Activated naive CD8-positive, alpha-beta T cell (primary cell): ENCODE data around the gene CAP1.

ENCODE experiments used
- H3K27ac Mint-ChIP-seq: one replicate; pipeline ENCODE4 v1.8.0; 2021; ENCODE audit warnings: mixed read lengths
- H3K27me3 Mint-ChIP-seq: one replicate; pipeline ENCODE4 v1.8.0; 2021; ENCODE audit warnings: mixed read lengths
- H3K36me3 Mint-ChIP-seq: one replicate; pipeline ENCODE4 v1.8.0; 2021; ENCODE audit warnings: mixed read lengths
- H3K4me1 Mint-ChIP-seq: one replicate; pipeline ENCODE4 v1.8.0; 2021; ENCODE audit warnings: low read depth, mixed read lengths
- H3K4me3 Mint-ChIP-seq: one replicate; pipeline ENCODE4 v1.8.0; 2021; ENCODE audit warnings: mild to moderate bottlenecking, mixed read lengths
- H3K9me3 Mint-ChIP-seq: one replicate; pipeline ENCODE4 v1.8.0; 2021; ENCODE audit warnings: low read depth, mixed read lengths

CAP1 gene

DNA sequence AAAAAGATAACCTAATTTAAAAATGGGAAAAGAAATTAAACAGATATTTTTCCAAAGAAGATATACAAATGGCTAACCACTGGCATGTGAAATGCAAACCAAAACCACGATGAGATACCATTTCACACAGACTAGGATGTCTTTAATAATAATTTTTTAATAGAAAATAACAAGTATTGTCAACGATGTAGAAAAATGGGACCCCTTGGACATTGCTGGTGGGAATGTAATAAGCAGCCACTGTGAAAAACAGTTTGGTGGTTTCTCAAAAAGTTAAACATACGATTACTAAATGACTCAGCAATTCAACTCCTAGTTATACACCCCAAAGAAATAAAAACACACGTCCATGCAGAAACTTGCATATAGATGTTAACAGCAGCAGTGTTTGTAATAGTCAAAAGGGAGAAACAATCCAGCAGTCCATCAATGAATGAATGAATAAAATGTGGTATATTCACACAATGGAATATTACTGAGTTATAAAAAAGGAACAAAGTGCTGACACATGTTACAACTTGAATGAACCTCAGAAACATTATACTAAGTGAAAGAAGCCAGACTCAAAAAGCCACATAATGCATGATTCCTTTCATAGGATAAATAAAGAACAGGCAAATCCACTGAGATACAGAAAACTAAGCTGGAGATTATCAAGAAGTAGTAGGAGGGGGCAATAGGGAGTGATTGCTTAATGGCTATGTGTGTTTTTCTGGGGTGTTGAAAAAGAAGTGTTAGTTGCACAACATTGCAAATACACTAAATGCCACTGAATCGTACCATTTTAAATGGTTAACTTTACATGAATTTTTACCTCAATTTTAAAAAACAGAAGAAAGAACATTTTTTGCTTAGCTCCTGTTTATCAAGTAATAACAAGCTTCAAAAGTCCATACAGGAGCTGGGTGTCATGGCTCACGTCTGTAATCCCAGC is 52.4 kb downstream of the CAP1 start:
- Mint-ChIP-seq H3K9me3 (no peaks in the 10 kb centered on the region), H3K27me3 (no peaks in the 10 kb centered on the region), H3K27ac (no peak overlapping the region), H3K4me3 (no peak overlapping the region), H3K36me3 (peaks cover 4% of the 10 kb centered on the region), H3K4me1 (peaks cover 39% of the 10 kb centered on the region)

DNA sequence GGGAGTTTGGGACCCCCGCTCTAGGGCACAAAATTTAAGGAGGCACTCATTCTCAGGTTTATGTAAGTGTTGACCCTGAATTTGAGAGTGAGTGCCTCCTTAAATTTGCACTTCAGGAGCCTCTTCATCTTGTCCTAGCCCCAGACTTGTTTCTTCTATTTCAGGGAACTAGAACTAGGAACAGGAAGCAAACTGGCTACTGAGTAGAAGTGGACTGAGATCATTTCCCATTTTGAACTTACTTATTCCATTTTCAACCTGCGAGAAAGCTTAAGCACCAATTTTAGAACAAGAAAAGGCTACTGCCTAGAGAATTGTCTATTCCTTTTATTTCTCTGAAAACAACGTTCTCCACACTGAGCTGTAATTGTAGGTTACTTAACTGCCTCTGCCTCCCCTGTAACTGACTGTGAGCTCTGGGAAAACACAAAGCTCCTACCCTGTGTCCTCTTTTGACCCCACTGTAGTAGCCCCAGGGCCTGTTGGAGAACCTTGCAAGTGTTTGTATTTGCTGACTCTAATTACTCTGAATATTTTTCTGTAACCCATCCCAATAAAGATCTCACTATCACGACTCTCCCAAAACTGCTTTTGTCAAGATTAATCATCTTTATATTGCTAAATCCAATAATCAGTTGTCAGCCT is 54.1 kb downstream of the CAP1 start:
- Mint-ChIP-seq H3K4me1 (peaks cover 39% of the 10 kb centered on the region), H3K27ac (no peak overlapping the region), H3K27me3 (no peaks in the 10 kb centered on the region), H3K4me3 (no peak overlapping the region), H3K9me3 (no peaks in the 10 kb centered on the region), H3K36me3 (peaks cover 4% of the 10 kb centered on the region)

DNA sequence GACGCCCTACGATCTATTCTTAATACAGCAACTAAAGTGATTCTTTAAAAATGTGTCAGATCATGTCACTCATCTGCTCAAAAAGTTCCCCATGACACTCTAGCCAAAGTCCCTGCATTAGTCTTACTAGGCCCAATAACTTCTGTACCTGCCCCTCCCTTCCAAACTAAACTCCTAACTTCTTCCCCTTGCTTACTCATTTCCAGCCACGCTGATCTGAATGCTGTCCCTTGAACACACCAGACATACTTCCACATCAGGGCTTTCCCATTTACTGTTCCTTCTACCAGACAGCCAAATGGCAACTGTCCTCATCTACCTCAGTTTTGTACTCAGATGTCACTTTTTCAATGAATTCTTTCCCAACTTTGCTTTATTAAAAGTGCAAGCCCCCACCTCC is 55.3 kb downstream of the CAP1 start:
- H3K27me3 Mint-ChIP-seq, result no peaks in the 10 kb centered on the region
- no peaks in the 10 kb centered on the region for H3K9me3 Mint-ChIP-seq
- H3K4me1 Mint-ChIP-seq, result peaks cover 39% of the 10 kb centered on the region
- H3K4me3 Mint-ChIP-seq, result peak overlapping the region; percentile 96
- H3K27ac Mint-ChIP-seq, result peak overlapping the region; percentile 12
- H3K36me3 Mint-ChIP-seq, result peaks cover 4% of the 10 kb centered on the region

DNA sequence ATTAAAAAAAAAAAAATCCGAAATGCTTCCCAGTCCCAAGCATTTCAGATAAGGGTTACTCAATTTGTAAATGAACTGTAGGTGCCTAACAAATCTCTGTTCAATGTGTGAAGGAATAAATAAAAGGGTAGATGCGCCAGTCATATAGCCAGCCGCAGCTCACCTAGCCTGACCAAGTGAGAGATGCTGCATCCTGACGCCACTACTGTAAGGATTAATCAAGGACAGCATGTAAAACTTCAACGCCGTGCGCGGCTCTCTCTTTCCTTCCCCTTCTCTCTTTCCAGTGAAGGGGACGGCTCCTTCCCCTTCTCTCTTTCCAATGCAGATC is 56.1 kb downstream of the CAP1 start:
- no peaks in the 10 kb centered on the region for H3K9me3 Mint-ChIP-seq
- H3K4me1 Mint-ChIP-seq, result peaks cover 39% of the 10 kb centered on the region
- H3K27me3 Mint-ChIP-seq, result no peaks in the 10 kb centered on the region
- peak overlapping the region; percentile 96 for H3K27ac Mint-ChIP-seq
- H3K36me3 Mint-ChIP-seq, result peaks cover 4% of the 10 kb centered on the region
- peak overlapping the region; percentile 96 for H3K4me3 Mint-ChIP-seq

DNA sequence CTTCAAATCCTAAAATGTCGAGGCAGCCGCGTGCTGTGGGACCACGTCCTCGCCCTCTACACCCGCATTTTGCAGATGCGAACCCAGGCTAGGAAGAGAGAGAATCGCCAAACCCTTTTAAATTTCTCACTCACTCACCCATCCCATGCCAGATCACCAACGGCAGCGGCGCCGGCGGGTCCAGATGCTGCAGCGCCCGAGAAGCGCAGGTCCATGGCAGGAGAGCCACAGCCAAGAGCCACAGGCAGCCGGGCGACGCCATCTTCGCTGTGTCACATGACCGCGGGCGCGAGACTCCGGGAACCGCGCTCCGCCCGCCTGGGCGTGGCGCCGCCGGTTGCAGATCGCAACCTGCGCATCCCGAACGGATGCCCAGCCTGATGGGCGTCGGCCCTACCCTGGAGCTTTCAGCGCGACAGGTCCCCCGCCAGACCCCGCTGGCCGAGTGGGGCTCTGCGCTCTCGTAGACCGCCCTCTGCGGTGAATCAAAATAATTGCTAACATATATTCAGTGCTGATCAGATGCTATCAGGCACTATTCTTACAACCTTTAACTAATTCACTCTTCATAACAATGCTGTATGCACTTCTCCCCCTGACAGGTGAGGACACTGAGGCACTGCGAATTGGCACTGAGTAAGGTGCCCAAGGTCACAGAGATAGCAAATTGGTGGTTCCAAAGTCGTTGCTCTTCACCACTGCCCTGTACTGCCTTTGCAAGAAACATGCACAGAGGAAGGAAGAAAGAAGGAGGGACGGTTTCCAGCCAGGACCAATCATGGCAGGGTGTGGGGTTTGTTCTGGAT is 56.7 kb downstream of the CAP1 start, which contains the start of gene PPT1:
Gene PPT1, minus strand, starts transcription at position 276 of the 806 bp plus-strand sequence. Its CDS starts 14 bp downstream, at position 262.
- peaks cover 39% of the 10 kb centered on the region for H3K4me1 Mint-ChIP-seq
- H3K4me3 Mint-ChIP-seq, result peak within 1 kb of the TSS; percentile 96
- H3K27me3 Mint-ChIP-seq, result no peaks in the 10 kb centered on the region
- peaks cover under 1% of the 10 kb centered on the region for H3K9me3 Mint-ChIP-seq
- peaks cover 4% of the 10 kb centered on the region for H3K36me3 Mint-ChIP-seq
- H3K27ac Mint-ChIP-seq, result peak within 1 kb of the TSS; percentile 96

DNA sequence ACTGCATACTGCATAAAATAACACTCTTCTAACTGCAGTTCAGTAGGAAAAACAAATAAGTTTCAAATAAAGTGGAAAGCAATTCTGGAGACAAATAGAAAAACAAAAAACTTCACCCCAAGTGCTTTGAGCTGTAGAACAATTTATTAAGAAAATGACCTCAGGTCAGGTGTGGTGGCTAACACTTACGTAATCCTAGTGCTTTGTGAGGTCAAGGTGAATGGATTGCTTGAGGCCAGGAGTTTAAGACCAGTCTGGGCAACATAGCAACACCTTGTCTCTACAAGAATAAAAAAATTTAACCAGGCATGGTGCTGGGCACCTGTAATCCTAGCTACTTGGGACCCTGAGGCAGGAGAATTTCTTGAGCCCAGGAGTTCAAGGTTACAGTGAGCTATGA is 61.5 kb downstream of the CAP1 start:
- Mint-ChIP-seq H3K4me3 (no peak overlapping the region), H3K9me3 (peaks cover 5% of the 10 kb centered on the region), H3K4me1 (peaks cover 5% of the 10 kb centered on the region), H3K36me3 (no peaks in the 10 kb centered on the region), H3K27me3 (no peaks in the 10 kb centered on the region), H3K27ac (no peak overlapping the region)

DNA sequence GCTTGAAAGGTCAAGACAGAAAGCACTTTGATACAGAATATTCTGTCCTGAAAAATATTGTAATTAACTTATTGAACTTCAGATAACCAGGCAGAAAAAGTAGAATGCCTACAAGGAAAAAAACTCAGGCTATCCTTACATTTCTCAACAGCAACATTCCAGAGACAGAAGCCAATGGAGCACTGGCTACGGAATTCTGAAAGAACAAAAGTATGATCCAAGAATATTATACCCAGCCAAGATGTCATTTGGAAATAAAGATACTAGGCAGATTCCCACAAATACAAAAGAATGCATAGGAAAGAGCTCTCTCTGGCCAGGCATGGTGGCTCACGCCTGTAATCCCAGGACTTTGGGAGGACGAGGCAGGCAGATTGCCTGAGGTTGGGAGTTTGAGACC is 62.4 kb downstream of the CAP1 start:
- Mint-ChIP-seq H3K36me3 (no peaks in the 10 kb centered on the region), H3K4me1 (no peaks in the 10 kb centered on the region), H3K4me3 (no peak overlapping the region), H3K27me3 (peaks cover 2% of the 10 kb centered on the region), H3K27ac (no peak overlapping the region), H3K9me3 (peaks cover 5% of the 10 kb centered on the region)

DNA sequence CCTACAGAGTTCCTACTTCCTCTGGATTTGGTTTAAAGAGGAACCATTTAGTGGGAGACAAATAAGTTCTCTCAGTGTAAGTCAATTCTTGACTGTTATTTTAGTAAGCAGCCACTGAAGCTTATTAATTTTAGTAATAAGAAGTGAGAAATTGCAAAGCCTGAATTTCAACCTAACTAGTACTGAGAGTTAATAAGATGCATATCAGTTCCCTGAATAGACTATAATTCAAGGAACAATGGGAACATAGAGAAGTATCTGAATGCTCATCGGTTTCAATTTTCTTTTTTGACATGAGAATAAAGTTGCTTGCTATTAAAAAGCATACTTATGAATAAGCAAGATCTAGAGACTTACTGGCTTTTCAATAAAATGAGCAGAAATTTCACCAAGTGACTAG is 64.5 kb downstream of the CAP1 start:
- Mint-ChIP-seq H3K4me1 (no peaks in the 10 kb centered on the region), H3K9me3 (peaks cover 5% of the 10 kb centered on the region), H3K4me3 (no peak overlapping the region), H3K27me3 (peaks cover 2% of the 10 kb centered on the region), H3K27ac (no peak overlapping the region), H3K36me3 (no peaks in the 10 kb centered on the region)

DNA sequence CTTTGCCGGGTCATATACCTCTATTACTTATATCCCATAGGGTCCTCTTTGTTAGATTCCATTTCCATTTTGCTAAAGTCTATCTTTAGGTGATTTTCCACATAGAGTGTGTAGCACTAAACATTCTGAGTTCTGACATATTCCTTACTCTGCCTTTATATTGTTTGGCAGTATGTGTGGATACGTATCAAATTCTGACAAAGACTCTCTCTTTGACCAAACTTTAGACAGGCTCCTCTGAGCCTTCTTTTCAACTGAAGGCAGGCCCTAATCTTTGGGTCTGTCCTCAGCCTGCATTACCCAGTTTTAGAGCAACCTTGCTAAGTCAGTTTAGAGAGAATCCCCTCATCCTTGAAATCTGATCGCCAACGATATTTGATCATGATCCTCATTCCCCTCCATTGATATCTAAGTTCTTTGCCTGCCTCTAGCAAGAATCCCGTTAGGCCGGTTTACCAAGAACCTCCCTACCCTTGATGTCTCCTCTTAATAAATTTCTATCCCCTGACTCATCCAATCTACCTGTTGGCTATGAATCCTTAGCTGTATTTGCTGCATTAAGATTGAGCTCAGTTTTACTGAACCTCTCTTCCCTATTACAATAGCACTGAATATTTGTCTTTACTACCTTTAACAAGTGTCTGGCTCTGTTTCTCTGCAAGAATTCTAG is 66.9 kb downstream of the CAP1 start:
- H3K36me3 Mint-ChIP-seq, result peaks cover 5% of the 10 kb centered on the region
- no peaks in the 10 kb centered on the region for H3K4me1 Mint-ChIP-seq
- H3K4me3 Mint-ChIP-seq, result no peak overlapping the region
- H3K9me3 Mint-ChIP-seq, result peaks cover 7% of the 10 kb centered on the region
- H3K27ac Mint-ChIP-seq, result no peak overlapping the region
- H3K27me3 Mint-ChIP-seq, result peaks cover 9% of the 10 kb centered on the region

DNA sequence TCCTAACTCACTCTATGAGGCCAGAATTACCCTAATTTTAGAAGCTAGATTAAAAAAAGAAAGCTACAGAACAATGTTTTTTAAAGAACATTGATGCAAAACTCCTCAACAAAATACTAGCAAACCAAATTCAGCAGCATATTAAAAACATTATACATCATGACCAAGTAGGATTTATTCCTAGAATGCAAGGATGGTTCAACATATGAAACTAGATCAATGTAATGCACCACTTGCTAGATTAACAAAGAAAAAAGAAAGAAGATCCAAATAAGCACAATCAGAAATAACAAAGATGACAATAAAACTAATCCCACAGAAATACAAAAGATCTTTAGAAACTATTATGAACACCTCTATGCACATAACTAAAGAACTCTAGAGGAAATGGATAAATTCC is 69.9 kb downstream of the CAP1 start:
- H3K4me1 Mint-ChIP-seq, result no peaks in the 10 kb centered on the region
- peaks cover 6% of the 10 kb centered on the region for H3K9me3 Mint-ChIP-seq
- no peak overlapping the region for H3K4me3 Mint-ChIP-seq
- H3K36me3 Mint-ChIP-seq, result peaks cover 7% of the 10 kb centered on the region
- H3K27me3 Mint-ChIP-seq, result peaks cover 9% of the 10 kb centered on the region
- H3K27ac Mint-ChIP-seq, result no peak overlapping the region

DNA sequence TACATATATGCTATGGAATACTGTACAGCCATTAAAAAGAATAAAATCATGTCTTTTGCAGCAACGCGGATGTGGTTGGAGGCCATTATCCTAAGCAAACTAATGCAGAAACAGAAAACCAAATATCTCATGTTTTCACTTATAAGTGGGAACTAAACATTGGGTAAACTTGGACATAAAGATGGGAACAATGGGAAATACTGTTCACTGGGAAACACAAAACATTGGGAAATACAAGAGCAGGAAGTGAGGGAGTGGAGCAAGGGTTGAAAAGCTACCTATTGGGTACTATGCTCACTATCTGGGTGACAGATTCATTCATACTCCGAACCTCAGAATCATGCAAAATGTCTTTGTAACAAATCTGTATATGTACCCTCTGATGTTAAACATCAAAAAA is 73.9 kb downstream of the CAP1 start:
- Mint-ChIP-seq H3K4me1 (no peaks in the 10 kb centered on the region), H3K27me3 (peaks cover 6% of the 10 kb centered on the region), H3K27ac (no peak overlapping the region), H3K4me3 (no peak overlapping the region), H3K36me3 (peaks cover 7% of the 10 kb centered on the region), H3K9me3 (peaks cover 6% of the 10 kb centered on the region)

DNA sequence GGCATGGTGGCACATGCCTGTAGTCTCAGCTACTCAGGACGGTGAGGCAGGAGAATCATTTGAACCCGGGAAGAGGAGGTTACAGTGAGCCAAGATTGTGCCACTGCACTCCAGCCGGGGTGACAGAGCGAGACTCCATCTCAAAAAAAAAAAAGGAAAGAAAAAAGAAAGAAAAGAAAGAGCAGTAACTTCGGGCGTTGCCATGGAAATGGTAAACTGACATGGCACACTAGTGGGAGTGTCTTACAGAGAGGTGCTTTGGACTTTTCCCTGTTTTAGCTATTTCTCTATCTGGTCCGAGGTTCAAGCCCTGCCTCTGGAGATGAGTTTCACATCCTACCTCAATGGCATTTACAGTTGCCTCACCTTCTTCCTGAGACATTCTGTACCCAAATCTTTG is 79.6 kb downstream of the CAP1 start:
- Mint-ChIP-seq H3K27ac (no peak overlapping the region), H3K4me1 (no peaks in the 10 kb centered on the region), H3K36me3 (no peaks in the 10 kb centered on the region), H3K27me3 (peaks cover 4% of the 10 kb centered on the region), H3K9me3 (no peaks in the 10 kb centered on the region), H3K4me3 (no peak overlapping the region)
